ENCODE measurements around the gene ZNF316.

The ZNF316 gene

DNA sequence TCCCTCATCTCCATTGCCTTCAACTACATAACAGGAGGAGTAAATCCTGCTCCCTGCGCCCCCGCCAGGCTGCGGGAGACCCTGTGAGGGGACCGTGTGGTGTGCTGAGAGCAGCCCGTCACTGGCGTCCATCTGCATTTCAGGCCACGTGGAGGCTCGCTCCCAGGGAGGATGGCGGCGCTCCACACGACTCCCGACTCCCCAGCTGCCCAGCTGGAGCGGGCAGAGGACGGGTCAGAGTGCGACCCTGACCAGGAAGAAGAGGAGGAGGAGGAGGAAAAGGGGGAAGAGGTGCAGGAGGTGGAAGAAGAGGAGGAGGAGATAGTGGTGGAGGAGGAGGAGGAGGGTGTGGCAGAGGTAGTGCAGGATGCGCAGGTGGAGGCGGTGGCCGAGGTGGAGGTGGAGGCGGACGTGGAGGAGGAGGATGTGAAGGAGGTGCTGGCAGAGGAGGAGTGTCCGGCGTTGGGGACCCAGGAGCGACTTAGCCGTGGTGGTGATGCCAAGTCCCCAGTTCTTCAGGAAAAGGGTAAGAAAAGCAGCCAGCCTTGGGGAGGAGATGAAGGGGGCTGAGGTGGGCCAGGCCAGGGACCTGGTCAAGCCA is 5.2 kb downstream of the ZNF316 start:
- Histone ChIP-seq H3K4me1 (ENCODE audit: control insufficient read depth, insufficient read depth, low read length) (no peaks in the 10 kb centered on the region), H3K9me3 (ENCODE audit: control insufficient read depth, insufficient read depth, low read length) (no peaks in the 10 kb centered on the region), H3K4me3 (ENCODE audit: low read depth, low read length) (no peak overlapping the region), H3K27me3 (ENCODE audit: control insufficient read depth, insufficient read depth, low read length) (no peaks in the 10 kb centered on the region), H3K36me3 (ENCODE audit: control insufficient read depth, insufficient read depth, low read length) (peaks cover 22% of the 10 kb centered on the region), H3K9ac (ENCODE audit: low read depth, low read length) (no peak overlapping the region)

DNA sequence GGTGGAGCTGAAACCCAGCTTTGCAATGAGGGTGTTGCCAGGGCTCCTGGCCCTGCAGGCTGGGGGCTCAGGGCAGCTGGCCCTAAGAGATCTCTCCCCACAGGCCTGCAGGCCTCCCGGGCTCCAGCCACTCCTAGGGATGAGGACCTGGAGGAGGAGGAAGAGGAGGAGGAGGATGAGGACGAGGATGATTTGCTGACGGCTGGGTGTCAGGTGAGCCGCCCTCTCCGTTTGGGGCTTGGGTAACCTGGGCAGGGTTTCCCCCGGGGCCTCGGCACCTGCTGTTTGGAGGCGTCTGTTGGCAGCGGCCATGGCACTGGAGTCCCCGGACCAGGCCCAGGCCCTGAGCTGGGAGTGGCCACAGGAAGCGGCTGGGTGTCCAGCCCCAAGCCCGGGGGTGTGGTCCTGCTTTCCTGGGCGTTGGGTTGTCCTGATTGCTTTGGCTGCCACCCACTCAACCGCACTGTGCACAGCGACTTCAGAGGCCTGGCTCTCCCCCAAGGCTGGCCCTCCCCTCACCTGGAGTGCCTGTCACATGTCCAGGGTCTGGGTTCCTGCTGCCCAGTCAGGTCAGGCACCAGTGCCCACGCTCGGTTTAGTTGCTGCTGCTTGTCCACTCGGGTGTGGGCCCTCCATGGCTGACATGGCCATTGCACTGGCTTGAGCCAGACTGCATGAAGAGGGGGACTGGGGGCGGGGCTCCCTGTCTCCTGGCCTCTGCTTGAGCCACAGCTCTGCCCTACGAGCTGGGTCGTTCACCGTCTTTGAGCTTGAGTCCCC is 5.9 kb downstream of the ZNF316 start:
- Histone ChIP-seq H3K9ac (ENCODE audit: low read depth, low read length) (no peak overlapping the region), H3K27me3 (ENCODE audit: control insufficient read depth, insufficient read depth, low read length) (no peaks in the 10 kb centered on the region), H3K4me3 (ENCODE audit: low read depth, low read length) (no peak overlapping the region), H3K4me1 (ENCODE audit: control insufficient read depth, insufficient read depth, low read length) (no peaks in the 10 kb centered on the region), H3K36me3 (ENCODE audit: control insufficient read depth, insufficient read depth, low read length) (peaks cover 25% of the 10 kb centered on the region), H3K9me3 (ENCODE audit: control insufficient read depth, insufficient read depth, low read length) (no peaks in the 10 kb centered on the region)

DNA sequence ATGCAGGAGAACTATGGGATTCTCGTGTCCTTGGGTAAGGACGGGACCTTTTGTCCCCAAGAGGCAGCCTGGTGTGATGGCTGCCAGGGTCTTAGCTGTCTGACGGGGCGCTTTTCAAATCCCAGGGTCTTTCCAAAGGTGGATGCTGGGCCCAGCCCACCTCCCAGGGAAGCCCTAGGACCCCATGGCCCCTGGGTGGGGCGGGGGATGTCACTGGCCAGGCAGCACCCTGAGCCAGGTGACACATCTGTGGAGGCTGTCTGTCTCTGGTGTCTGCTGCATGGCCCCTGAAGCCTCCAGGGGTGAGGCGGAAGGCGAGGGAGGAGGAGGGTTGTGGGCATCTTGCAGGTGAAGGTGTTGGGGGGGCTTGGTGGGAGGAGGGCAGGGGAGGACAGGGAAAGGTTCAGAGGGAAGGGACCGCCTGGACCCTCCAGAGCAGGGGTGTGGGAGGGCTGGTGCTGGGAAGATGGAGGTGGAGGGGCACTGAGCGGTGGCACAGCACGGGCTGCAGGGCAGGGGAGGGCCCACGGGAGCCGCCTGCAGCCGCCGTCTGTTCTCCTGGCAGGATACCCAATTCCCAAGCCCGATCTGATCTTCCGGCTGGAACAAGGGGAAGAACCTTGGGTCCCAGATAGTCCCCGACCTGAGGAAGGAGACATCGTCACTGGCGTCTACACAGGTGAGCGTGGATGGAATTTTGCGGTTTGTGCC is 7.0 kb downstream of the ZNF316 start:
- Histone ChIP-seq H3K36me3 (ENCODE audit: control insufficient read depth, insufficient read depth, low read length) (peaks cover 25% of the 10 kb centered on the region), H3K27me3 (ENCODE audit: control insufficient read depth, insufficient read depth, low read length) (no peaks in the 10 kb centered on the region), H3K9ac (ENCODE audit: low read depth, low read length) (no peak overlapping the region)

DNA sequence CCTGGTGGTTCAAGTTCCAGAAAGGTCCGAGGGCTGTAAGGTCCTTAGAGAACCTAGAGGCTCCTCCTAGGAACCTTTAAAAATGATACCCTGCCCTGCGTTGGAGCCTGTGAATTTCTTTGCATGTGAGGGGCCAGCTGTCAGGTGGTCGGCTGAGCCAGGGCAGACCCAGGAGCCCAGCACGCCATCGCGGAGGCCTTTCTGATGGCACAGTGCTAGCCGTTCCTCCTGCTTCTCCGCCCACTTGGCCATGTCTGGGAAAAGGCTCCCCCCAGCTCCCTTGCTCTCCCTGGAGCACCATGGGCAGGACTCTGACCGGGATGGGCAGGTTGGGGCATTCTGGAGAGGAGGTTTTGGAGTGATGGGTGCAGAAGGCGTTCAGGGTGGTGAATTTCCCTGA is 7.6 kb downstream of the ZNF316 start:
- Histone ChIP-seq H3K36me3 (ENCODE audit: control insufficient read depth, insufficient read depth, low read length) (peaks cover 25% of the 10 kb centered on the region), H3K9me3 (ENCODE audit: control insufficient read depth, insufficient read depth, low read length) (no peaks in the 10 kb centered on the region), H3K4me3 (ENCODE audit: low read depth, low read length) (no peak overlapping the region), H3K4me1 (ENCODE audit: control insufficient read depth, insufficient read depth, low read length) (no peaks in the 10 kb centered on the region), H3K9ac (ENCODE audit: low read depth, low read length) (no peak overlapping the region), H3K27me3 (ENCODE audit: control insufficient read depth, insufficient read depth, low read length) (no peaks in the 10 kb centered on the region)

More for the DNA sequence above, 7.0 kb downstream of the ZNF316 start:
- Histone ChIP-seq H3K9me3 (ENCODE audit: control insufficient read depth, insufficient read depth, low read length) (no peaks in the 10 kb centered on the region), H3K4me3 (ENCODE audit: low read depth, low read length) (no peak overlapping the region), H3K4me1 (ENCODE audit: control insufficient read depth, insufficient read depth, low read length) (no peaks in the 10 kb centered on the region)

DNA sequence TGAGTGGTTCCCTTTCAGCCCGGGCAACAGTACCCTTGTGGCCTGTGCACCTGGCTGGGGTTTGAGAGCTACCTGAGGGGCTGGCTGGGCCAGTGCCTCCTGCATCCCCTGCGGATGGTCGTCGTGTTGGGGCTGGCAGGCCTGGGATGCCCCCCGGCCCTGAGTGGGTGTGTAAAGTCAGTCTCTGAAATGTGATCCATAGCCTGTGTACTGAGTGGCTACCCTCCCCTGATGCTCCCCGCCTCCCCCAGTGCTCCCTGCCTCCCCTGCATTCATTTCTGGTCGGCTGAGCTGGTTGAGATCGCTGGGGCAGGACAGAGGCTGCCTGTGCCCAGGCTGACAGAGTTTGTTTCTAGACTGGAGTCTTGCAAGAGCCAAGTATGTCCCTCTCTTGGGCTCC is 9.3 kb downstream of the ZNF316 start:
- Histone ChIP-seq H3K4me1 (ENCODE audit: control insufficient read depth, insufficient read depth, low read length) (no peaks in the 10 kb centered on the region), H3K9ac (ENCODE audit: low read depth, low read length) (no peak overlapping the region), H3K27me3 (ENCODE audit: control insufficient read depth, insufficient read depth, low read length) (no peaks in the 10 kb centered on the region), H3K36me3 (ENCODE audit: control insufficient read depth, insufficient read depth, low read length) (peaks cover 22% of the 10 kb centered on the region), H3K4me3 (ENCODE audit: low read depth, low read length) (no peak overlapping the region), H3K9me3 (ENCODE audit: control insufficient read depth, insufficient read depth, low read length) (no peaks in the 10 kb centered on the region)

DNA sequence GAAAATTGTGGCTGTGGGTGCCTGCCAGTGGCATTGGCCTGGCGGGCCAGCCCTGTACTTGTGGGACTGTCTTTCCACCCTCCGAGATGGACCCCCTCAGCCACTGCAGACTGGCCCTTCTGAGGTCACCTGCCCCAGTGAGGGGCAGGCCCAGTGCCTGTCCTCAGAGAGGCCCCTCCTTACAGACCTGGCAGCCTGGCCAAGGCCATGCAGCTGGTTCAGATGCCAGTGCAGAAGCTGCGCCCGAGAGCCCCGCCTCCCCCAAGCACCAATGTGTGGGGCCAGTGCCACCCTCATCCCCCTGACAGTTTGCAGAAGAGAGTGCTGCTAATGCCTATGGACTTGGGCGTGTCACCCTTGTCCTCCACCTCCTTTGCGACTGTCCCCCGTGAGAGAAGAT is 10.0 kb downstream of the ZNF316 start:
- no peak overlapping the region for H3K9ac ChIP-seq (ENCODE audit: low read depth, low read length)
- no peaks in the 10 kb centered on the region for H3K4me1 ChIP-seq (ENCODE audit: control insufficient read depth, insufficient read depth, low read length)
- H3K36me3 ChIP-seq (ENCODE audit: control insufficient read depth, insufficient read depth, low read length) = peaks cover 23% of the 10 kb centered on the region
- H3K4me3 ChIP-seq (ENCODE audit: low read depth, low read length) = no peak overlapping the region
- H3K27me3 ChIP-seq (ENCODE audit: control insufficient read depth, insufficient read depth, low read length) = no peaks in the 10 kb centered on the region
- H3K9me3 ChIP-seq (ENCODE audit: control insufficient read depth, insufficient read depth, low read length) = no peaks in the 10 kb centered on the region

DNA sequence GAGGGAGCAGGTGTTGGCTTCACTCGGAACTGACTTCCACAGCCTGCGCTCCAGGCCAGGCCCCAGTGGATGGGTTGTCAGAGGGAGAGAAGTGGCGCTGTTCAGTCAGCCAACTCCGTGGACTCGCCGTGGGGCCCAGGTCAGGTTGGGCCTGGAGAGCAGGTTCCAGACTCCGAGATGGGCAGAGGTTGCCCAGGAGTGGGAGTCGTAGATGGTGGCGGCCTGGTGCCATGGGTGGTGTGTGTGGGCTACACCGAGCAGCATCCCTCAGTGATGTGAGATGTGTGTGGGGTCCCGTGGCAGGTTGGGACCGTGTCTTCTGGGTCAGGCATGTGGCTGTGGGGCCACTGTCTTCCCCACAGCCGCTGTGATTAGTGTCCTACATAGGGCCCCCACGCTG is 10.4 kb downstream of the ZNF316 start:
- Histone ChIP-seq H3K36me3 (ENCODE audit: control insufficient read depth, insufficient read depth, low read length) (peaks cover 22% of the 10 kb centered on the region), H3K27me3 (ENCODE audit: control insufficient read depth, insufficient read depth, low read length) (no peaks in the 10 kb centered on the region)

DNA sequence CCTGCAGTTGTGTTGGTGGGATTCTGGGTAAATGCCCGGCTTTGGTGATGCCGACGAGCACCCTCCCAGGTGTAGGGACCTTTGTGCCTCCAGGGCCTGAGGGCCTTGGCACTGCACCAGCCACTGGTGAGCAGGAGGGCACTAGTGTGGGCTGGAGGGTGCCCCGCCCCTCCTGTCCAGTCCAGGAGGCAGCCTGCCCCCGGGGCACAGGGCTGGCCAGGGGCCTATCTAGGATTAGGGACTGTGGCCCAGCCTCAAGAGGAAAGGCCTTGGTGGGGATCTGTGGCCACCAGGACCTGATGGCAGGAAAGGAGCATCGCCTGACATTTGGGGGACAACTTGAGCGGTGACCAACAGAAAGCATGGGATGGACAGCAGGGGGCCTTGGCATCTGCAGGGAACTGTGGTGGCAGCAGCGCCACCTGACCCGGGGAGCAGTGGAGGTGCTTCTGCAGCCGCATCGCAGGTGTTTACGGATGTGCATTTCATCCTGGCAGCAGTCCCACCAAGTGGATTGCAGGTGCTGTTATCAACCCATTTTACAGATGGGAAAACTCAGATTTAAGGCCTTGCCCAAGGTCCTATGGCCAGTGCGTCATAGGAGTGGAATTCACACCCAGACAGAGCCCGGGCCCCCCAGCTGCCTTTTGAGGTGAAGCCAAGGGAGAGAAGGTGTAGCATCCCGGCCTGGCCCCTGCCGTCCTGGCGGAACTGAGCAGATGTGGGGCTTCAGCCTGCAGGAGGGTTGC is 11.1 kb downstream of the ZNF316 start:
- Histone ChIP-seq H3K4me3 (ENCODE audit: low read depth, low read length) (no peak overlapping the region), H3K36me3 (ENCODE audit: control insufficient read depth, insufficient read depth, low read length) (peaks cover 20% of the 10 kb centered on the region), H3K27me3 (ENCODE audit: control insufficient read depth, insufficient read depth, low read length) (no peaks in the 10 kb centered on the region), H3K9ac (ENCODE audit: low read depth, low read length) (no peak overlapping the region), H3K4me1 (ENCODE audit: control insufficient read depth, insufficient read depth, low read length) (no peaks in the 10 kb centered on the region), H3K9me3 (ENCODE audit: control insufficient read depth, insufficient read depth, low read length) (no peaks in the 10 kb centered on the region)

More for the DNA sequence above, 10.4 kb downstream of the ZNF316 start:
- no peak overlapping the region for H3K4me3 ChIP-seq (ENCODE audit: low read depth, low read length)
- no peaks in the 10 kb centered on the region for H3K9me3 ChIP-seq (ENCODE audit: control insufficient read depth, insufficient read depth, low read length)
- no peaks in the 10 kb centered on the region for H3K4me1 ChIP-seq (ENCODE audit: control insufficient read depth, insufficient read depth, low read length)
- no peak overlapping the region for H3K9ac ChIP-seq (ENCODE audit: low read depth, low read length)

DNA sequence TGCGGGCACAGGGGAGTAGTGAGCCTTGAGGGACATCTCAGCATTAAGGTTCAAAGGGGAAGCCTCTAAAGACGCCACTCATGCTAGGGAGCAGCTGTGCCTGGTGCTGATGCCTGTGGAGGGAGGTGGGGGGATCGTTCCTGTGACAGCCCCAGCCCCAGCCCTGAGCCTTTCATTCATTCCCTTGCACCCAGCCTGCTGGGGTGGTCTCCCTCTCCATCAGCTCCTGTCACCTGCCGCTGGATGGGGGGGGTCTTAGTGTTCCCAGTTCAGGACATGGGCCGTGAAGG is 11.6 kb downstream of the ZNF316 start:
- Histone ChIP-seq H3K9ac (ENCODE audit: low read depth, low read length) (no peak overlapping the region), H3K36me3 (ENCODE audit: control insufficient read depth, insufficient read depth, low read length) (peaks cover 19% of the 10 kb centered on the region), H3K9me3 (ENCODE audit: control insufficient read depth, insufficient read depth, low read length) (no peaks in the 10 kb centered on the region), H3K4me3 (ENCODE audit: low read depth, low read length) (no peak overlapping the region), H3K27me3 (ENCODE audit: control insufficient read depth, insufficient read depth, low read length) (no peaks in the 10 kb centered on the region), H3K4me1 (ENCODE audit: control insufficient read depth, insufficient read depth, low read length) (no peaks in the 10 kb centered on the region)

DNA sequence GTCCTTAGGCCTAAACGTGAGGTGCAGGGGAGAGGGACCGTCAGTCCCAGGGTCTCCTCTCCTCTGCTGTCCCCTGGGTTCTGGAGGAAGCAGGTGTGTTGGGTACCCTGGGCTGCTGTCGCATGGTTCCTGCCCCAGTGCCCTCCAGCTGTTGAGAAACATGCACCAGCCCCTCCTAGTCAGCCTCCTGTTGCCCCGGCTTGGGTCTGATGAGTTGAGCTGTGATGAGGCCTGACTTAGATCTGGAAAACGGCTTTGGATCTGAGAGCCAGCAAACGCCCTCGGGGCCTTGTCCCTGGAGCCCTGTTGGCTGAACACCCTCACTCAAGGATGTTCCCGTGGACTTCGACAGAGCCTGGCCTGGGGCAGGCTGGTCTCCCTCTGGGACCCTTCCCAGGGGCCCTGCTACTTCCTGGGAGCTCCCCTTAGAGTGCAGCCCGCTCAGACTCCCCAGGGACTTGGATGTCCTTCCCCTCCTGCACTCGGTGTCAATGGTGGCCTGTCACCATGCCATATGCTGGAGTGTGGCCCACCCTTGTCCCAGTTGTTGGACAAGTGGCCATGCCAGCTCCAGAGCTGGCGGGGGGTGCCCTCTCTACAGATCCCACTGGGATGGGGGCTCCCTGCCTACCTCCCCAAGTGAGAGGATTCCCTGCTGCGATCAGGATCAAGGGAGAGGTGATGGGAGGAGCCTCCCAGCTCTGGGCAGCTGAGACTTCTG is 12.3 kb downstream of the ZNF316 start:
- H3K9me3 ChIP-seq (ENCODE audit: control insufficient read depth, insufficient read depth, low read length) = no peaks in the 10 kb centered on the region
- no peaks in the 10 kb centered on the region for H3K27me3 ChIP-seq (ENCODE audit: control insufficient read depth, insufficient read depth, low read length)
- peaks cover 18% of the 10 kb centered on the region for H3K36me3 ChIP-seq (ENCODE audit: control insufficient read depth, insufficient read depth, low read length)

DNA sequence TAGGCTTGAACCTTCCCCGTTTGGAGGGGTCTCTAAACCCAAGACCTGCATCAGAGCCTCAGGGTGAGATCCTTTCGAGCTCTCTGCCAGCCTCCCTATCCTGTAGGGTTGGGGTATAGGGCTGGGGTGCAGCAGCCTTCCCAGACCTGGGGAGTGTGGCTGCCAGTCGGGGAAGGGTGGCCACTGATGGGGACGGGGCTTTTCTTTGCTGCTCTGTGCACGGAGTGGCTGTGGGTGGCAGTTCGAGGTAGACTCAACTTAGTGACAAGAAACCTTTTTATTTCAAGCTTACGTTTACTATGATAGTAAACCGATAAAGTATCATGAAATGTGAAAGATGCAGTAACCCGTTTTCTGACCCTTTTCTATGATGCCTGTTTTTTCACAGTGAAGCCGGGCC is 13.0 kb downstream of the ZNF316 start:
- Histone ChIP-seq H3K4me1 (ENCODE audit: control insufficient read depth, insufficient read depth, low read length) (no peaks in the 10 kb centered on the region), H3K9ac (ENCODE audit: low read depth, low read length) (no peak overlapping the region), H3K4me3 (ENCODE audit: low read depth, low read length) (no peak overlapping the region), H3K36me3 (ENCODE audit: control insufficient read depth, insufficient read depth, low read length) (peaks cover 13% of the 10 kb centered on the region), H3K9me3 (ENCODE audit: control insufficient read depth, insufficient read depth, low read length) (no peaks in the 10 kb centered on the region), H3K27me3 (ENCODE audit: control insufficient read depth, insufficient read depth, low read length) (no peaks in the 10 kb centered on the region)

More for the DNA sequence above, 12.3 kb downstream of the ZNF316 start:
- no peak overlapping the region for H3K4me3 ChIP-seq (ENCODE audit: low read depth, low read length)
- no peaks in the 10 kb centered on the region for H3K4me1 ChIP-seq (ENCODE audit: control insufficient read depth, insufficient read depth, low read length)
- H3K9ac ChIP-seq (ENCODE audit: low read depth, low read length) = no peak overlapping the region
